Measurements from ENCODE around the gene JAZF1. TPM values are rescaled to one million over a fixed set of nuclear protein-coding genes. Genes with fewer than 3 reads are reported as not detected.

JAZF1 gene
- total RNA-seq, 1 donor from 2014 or later = 6.4 TPM

- Mint-ChIP-seq H3K27me3 (peaks cover 7% of the 10 kb centered on the region), H3K4me1 (ENCODE audit: low read depth) (no peaks in the 10 kb centered on the region), H3K4me3 (ENCODE audit: low read depth) (no peak overlapping the region), H3K27ac (no peak overlapping the region), H3K9me3 (ENCODE audit: low read depth) (no peaks in the 10 kb centered on the region), H3K36me3 (ENCODE audit: insufficient read depth) (no peaks in the 10 kb centered on the region)
- no peak for DNase-seq (ENCODE audit: low spot score, unreplicated experiment)
- TF ChIP-seq CTCF (IDR thresholded peaks at IDR 0.05; ENCODE audit: unreplicated experiment) = no peak
Measured at GRCh38 chr7:28224675-28225074, 44.1 kb upstream of the JAZF1 start.

- Mint-ChIP-seq H3K27me3 (peaks cover 7% of the 10 kb centered on the region), H3K4me3 (ENCODE audit: low read depth) (no peak overlapping the region), H3K27ac (no peak overlapping the region), H3K9me3 (ENCODE audit: low read depth) (no peaks in the 10 kb centered on the region), H3K36me3 (ENCODE audit: insufficient read depth) (no peaks in the 10 kb centered on the region), H3K4me1 (ENCODE audit: low read depth) (no peaks in the 10 kb centered on the region)
- no peak for TF ChIP-seq CTCF (IDR thresholded peaks at IDR 0.05; ENCODE audit: unreplicated experiment)
- DNase-seq (ENCODE audit: low spot score, unreplicated experiment) = no peak
Measured at GRCh38 chr7:28224172-28224571, 43.6 kb upstream of the JAZF1 start.

GRCh38 chr7:28222636-28223035 is 42.0 kb upstream of the JAZF1 start:
- Mint-ChIP-seq H3K27me3 (peaks cover 9% of the 10 kb centered on the region), H3K27ac (no peak overlapping the region), H3K4me1 (ENCODE audit: low read depth) (no peaks in the 10 kb centered on the region), H3K9me3 (ENCODE audit: low read depth) (no peaks in the 10 kb centered on the region), H3K36me3 (ENCODE audit: insufficient read depth) (no peaks in the 10 kb centered on the region), H3K4me3 (ENCODE audit: low read depth) (no peak overlapping the region)
- no peak for TF ChIP-seq CTCF (IDR thresholded peaks at IDR 0.05; ENCODE audit: unreplicated experiment)
- no peak for DNase-seq (ENCODE audit: low spot score, unreplicated experiment)

GRCh38 chr7:28219793-28220192 is 39.2 kb upstream of the JAZF1 start:
- H3K27ac Mint-ChIP-seq = no peak overlapping the region
- no peak overlapping the region for H3K4me3 Mint-ChIP-seq (ENCODE audit: low read depth)
- no peaks in the 10 kb centered on the region for H3K9me3 Mint-ChIP-seq (ENCODE audit: low read depth)
- peaks cover 10% of the 10 kb centered on the region for H3K27me3 Mint-ChIP-seq
- no peaks in the 10 kb centered on the region for H3K4me1 Mint-ChIP-seq (ENCODE audit: low read depth)
- no peak for TF ChIP-seq CTCF (IDR thresholded peaks at IDR 0.05; ENCODE audit: unreplicated experiment)
- no peak for DNase-seq (ENCODE audit: low spot score, unreplicated experiment)
- H3K36me3 Mint-ChIP-seq (ENCODE audit: insufficient read depth) = no peaks in the 10 kb centered on the region

- no peak for TF ChIP-seq CTCF (IDR thresholded peaks at IDR 0.05; ENCODE audit: unreplicated experiment)
- DNase-seq (ENCODE audit: low spot score, unreplicated experiment) = no peak
- Mint-ChIP-seq H3K27ac (no peak overlapping the region), H3K36me3 (ENCODE audit: insufficient read depth) (no peaks in the 10 kb centered on the region), H3K9me3 (ENCODE audit: low read depth) (no peaks in the 10 kb centered on the region), H3K27me3 (peaks cover 10% of the 10 kb centered on the region), H3K4me3 (ENCODE audit: low read depth) (no peak overlapping the region), H3K4me1 (ENCODE audit: low read depth) (no peaks in the 10 kb centered on the region)
Measured at GRCh38 chr7:28217143-28217542, 36.5 kb upstream of the JAZF1 start.

Measured in progenitor cell of endocrine pancreas (in vitro differentiated cells).